Amniotic stem cell (primary cell): Measurements from ENCODE around the gene IKZF4.
"Not testable (repeated sequence)": the region's sequence is repeated elsewhere in the genome, so short reads cannot be mapped to it uniquely, and the experiment has no call there.

ENCODE experiments used
- DNase-seq: peaks from one replicate; lab custom pipeline; 2025; lab: John Stamatoyannopoulos, UW

IKZF4 gene

DNA sequence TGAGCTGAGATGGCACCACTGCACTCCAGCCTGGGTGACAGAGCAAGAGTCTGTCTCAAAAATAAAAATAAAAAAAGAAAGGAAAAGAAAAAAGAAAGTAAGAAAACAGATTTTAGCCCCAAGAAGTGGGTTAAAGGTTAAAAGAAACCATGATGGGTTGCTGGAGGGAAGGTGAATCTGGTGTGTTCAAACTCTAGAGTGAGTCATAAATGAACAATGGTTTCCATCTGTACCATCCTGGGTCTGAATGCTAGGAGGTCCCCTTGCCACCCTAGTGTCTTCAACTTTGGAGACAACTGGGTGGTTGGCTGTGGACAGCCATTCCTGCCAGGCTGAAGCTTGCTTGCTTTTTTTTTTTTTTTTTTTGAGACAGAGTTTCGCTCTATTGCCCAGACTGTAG is 19.3 kb downstream of the IKZF4 start:
- DNase-seq: no peak

DNA sequence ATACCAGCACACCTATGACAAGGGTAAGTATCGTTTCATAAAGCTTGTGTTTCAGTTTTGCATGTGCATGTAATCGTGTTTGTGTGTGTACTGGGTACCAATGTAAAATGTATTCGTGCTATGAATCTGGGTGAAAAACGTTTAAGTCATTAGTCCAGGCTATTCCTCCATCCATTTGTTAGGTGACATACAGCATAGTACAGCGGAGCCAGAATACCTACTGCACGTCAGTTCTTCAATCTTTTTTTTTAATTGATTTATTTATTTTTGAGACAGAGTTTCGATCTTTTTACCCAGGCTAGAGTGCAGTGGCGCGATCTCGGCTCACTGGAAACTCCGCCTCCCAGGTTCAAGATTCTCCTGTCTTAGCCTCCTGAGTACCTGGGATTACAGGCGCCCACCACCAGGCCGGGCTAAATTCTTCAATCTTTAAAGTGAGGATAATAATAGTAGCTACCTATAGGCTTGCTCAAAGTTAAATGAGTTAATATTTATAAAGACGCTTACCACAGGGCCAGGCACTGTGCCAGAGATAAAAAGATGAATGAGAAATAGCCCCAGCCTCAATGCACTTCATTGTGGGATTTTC is 20.2 kb downstream of the IKZF4 start:
- DNase-seq: no peak

DNA sequence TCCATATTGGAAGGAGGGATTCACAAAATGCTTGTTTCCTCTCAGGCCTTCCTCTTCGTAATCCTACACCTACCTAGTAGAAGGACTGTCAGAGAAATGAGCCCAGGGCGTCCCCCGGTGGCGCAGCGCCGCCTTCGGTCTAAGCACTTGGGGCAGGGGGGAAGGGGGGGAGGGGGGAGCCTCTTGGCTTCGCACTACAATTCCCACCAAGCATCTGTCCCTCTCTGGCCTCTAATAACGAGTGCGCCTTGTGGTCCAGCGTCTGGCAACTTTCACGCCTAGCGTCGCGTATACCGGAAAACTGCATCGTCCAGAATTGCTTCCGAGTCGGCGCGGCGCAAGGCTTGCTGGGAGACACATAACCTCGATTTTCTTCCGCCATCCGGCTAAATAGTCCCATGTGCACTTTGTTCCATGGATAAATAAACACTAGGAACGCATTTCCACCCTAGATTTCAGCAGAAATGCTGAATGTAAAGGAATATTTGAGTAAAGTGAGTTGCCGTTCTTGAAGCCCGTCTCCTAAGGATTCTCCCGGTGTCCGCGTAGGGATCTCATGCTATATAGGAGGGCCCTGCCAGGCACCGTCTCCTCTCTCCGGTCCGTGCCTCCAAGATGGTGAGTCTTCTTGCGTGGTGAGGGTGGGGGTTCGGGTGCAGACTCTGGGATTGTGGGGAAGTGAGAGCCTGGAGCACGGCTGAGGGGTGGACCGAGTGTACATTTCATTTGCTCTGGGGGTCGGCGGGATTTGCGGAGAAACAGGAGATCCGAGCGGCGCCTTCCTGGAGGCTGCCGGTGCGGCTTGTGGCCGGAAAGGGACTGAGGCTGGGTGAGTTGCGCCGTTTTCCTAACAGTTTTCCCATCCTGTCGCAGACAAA is 20.9 kb downstream of the IKZF4 start, which contains the start of gene RPS26:
Gene RPS26 (plus strand): TSS at position 367 of the 878 bp plus-strand sequence. CDS start 249 bp downstream, at position 616.
- peak; percentile 99 for DNase-seq

DNA sequence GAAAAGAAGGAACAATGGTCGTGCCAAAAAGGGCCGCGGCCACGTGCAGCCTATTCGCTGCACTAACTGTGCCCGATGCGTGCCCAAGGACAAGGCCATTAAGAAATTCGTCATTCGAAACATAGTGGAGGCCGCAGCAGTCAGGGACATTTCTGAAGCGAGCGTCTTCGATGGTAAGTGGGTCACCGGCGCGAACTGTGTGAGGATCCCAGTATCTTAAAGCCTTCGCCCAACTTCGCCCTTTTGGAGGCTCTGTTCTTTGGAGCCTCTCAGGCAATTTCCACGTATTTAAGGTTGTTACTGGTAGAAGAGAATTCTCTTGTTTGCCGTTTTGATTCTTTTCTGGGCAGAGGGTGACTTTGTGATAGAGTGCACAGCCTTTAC is 21.6 kb downstream of the IKZF4 start:
- not testable (repeated sequence) for DNase-seq

DNA sequence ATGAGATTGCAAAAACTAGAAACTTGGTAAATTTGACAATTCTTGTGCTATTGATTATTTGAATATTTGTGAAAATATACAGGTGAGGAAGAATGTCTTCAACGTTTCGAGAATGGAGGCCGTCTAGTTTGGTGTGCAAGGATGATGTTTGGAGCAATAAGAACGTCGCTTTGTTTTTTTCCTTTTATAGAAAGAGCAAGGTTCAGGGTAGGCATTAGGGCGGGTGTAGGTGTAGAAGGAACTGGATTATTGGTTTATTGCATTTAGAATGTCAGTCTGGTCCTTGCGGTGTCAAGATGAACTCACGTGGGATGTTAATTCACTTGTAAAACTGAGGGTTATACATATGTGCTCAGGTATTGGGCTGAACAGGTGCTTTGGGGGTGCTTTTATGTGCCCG is 22.0 kb downstream of the IKZF4 start:
- no peak for DNase-seq

DNA sequence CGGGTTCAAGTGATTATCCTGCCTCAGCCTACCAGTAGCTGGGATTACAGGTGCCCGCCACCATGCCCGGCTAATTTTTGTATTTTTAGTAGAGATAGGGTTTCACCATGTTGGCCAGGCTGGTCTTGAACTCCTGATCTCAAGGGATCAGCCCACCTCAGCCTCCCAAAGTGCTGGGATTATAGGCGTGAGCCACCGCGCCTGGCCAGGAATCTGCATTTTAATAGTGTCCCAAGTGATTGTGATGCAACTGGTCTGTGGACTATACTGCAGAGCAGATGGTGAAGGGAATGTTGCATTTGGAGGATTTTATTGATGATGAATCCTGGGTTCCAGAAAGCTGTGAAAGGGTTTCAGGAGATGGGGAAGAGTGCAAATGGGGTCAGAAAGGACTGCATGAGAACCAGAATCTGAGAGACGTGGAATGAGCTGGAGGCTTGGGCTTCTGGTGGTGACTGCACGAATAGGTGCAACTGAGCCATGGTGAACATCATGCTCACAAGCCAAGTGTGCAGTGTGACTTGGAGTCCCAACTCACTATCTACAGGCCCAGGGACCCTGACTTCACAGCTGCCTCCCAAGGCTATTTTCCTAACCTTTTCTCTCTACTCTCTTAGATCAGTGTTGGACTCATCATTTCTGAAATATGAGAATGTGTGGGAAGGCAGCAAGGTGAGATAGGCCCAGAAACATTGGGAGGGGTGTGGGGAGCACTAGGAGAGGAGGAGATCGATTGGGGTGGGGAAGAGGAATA is 25.4 kb downstream of the IKZF4 start:
- no peak for DNase-seq

DNA sequence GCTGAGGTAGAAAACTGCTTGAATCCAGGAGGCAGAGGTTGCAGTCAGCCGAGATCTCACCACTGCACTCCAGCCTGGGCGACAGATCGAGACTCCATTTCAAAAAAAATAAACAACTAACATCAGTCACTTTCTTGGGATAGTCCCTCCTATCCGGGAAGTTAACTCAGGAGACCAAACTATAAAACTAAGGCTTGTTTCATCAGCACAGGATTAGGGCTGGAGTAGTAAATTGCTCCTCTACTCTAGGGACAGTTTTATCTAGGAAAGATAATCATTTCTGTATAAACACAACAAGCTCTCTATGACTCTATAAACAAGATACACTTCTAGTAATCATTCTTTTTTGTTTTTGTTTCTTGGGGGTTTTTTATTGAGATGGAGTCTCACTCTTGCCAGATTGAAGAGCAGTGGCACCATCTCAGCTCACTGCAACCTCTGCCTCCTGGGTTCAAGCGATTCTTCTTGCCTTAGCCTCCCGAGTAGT is 32.6 kb downstream of the IKZF4 start:
- DNase-seq: no peak

DNA sequence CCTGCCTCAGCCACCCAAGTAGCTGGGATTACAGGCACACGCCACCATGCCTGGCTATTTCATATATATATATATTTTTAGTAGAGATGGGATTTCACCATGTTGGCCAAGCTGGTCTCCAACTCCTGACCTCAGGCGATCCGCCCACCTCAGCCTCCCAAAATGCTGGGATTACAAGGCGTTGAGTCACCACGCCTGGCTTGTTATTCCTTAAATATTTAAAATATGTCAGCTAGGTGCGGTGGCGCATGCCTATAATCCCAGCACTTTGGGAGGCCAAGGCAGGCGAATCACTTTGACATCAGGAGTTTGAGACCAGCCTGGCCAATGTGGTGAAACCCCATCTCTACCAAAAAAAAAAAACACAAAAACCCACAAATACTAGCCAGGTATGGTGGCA is 39.1 kb downstream of the IKZF4 start:
- DNase-seq: not testable (repeated sequence)

DNA sequence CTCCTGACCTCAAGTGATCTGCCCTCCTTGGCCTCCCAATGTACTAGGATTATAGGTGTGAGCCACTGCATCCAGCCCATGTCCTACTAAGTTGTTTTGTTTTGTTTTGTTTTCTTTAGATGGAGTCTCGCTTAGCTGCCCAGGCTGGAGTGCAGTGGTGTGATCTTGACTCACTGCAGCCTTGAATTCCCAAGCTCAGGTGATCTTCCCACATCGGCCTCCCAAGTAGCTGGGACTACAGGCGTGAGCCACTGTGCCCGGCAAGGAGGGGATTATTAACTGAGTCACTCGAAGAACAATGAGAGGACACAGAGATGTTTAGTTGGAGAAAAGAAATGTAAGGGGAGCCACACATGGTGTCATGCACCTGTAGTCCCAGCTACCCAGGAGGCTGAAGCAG is 41.1 kb downstream of the IKZF4 start:
- DNase-seq: no peak

DNA sequence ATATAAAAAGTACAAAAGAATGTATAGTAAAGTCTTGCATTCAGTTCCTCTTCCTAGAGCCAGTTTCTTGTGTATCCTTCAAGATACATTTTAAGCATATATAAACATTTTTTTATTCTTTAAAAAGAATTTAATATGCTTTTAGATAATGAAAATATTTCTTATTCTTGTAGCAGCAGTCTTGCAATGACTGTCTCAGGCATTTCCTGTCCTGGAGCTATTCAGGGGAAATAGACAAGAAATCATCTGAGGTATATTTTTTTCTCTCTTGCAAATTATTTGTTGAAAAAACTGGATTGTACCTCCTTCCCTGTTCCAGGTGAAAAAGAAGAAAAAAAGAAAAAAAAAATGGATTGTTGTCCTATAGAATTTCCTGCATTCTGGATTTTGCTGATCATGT is 42.2 kb downstream of the IKZF4 start:
- DNase-seq: no peak

DNA sequence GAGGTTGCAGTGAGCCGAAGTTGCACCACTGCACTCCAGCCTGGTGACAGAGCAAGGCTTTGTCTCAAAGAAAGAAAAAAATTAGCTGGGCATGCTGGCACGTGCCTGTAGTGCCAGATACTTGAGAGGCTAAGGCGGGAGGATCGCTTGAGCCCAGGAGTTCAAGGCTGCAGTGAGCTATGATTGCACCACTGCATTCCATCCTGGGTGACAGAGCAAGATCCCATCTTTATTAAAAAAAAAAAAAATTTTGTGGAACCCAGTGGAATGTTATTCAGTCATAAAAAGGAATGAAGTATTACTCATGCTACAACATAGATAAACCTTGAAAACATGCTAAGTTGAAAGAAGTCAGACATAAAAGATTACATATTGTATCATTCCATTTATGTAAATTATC is 50.8 kb downstream of the IKZF4 start:
- no peak for DNase-seq

DNA sequence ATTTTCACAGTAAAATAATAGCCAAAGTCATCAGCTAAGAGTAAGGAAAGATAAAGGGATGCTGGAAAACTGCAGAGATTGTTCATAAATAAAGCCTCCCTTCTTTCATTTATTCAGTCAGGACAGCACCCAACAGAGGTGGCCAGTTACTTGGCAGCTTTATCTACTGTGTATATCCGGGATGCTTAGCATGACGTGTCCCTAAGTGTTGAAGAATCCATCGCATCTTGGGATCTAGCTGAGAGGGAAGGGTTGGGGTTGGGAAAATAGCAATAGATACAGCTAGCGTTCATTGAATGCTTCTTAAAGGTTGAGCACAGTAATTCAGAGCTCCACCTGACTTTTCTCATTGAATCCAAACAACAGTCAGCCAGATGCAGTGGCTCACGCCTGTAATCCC is 53.6 kb downstream of the IKZF4 start:
- no peak for DNase-seq

DNA sequence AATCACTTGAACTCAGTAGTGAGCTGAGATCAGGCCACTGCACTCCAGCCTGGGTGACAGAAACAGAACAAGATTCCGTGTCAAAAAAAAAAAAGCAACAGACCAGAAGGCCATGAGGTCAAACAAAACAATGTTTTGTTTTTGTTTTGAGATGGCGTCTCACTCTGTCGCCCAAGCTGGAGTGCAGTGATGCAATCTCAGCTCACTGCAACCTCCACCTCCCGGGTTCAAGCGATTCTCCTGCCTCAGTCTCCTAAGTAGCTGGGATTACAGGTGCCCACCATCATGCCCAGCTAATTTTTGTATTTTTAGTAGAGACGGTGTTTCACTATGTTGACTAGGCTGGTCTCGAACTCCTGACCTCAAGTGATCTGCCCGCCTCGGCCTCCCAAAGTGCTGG is 57.1 kb downstream of the IKZF4 start:
- not testable (repeated sequence) for DNase-seq

DNA sequence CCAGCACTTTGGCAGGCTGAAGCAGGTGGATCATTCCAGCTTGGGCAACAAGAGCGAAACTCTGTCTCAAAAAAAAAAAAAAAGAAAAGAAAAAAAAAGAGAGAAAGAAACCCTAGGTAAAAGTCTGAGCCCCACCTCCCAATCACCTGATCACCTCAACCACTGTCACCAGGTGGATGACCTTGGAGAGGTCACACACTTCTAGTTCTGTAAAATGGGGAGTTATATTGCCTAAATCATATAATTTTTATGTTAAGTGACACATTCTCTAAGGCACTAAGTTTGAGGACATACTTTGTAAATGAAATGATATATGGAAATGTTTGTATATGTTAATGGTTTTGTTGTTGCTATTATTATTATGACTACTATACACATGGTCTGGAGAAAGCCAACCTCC is 57.6 kb downstream of the IKZF4 start:
- DNase-seq: no peak

DNA sequence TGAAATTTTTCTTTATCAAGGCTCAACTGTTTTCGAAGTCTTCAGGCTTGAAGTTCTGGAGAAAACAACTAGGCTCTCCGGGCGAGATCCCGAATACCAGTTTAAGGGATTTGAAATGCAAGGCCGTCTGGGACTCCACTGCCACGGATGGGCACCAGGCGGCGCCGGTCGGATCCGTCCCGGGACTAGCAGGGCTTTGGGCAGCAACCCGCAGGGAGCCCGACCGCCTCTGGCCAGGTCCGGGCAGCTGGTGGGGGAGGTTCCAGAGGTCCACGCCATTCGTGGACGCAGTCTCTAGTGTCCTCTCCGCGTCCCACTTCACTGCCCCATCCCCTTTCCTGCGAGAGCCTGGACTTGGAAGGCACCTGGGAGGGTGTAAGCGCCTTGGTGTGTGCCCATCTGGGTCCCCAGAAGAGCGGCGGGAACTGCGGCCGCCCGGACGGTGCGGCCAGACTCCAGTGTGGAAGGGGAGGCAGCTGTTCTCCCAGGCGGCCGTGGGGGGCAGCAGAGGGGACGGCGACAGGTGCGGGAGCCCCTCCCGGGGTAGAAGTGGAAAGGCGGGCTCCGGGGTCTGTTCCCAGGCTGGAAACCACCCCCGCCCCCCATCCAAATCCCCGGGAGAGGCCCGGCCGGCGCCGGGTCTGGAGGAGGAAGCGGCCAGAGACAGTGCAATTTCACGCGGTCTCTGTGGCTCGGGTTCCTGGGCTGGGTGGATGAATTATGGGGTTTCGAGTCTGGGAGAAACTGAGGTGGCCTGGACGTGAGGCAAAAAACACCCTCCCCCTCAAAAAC is 58.3 kb downstream of the IKZF4 start:
- peak; percentile 68 for DNase-seq

DNA sequence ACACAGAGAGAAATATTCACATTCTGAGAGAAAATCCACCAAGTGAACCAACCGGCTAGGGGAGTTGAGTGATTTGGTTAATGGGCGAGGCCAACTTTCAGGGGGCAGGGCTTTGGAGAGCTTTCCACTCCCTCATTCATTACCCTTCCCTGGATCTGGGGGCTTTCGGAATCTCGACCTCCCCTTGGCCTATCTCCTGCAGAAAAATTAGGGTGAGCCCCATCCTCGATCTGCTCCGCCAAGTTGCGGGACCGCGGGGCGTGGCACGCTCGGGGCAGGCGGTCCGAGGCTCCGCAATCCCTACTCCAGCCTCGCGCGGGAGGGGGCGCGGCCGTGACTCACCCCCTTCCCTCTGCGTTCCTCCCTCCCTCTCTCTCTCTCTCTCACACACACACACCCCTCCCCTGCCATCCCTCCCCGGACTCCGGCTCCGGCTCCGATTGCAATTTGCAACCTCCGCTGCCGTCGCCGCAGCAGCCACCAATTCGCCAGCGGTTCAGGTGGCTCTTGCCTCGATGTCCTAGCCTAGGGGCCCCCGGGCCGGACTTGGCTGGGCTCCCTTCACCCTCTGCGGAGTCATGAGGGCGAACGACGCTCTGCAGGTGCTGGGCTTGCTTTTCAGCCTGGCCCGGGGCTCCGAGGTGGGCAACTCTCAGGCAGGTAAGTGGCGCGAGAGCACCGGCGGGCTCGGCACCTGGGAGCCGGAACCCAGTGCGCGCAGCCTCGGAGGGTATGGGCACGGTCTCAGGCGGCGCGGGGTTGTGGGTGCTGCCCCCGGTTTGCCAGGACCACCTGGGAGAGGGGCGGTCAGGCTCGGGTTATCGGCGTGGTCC is 59.1 kb downstream of the IKZF4 start, which contains the start of gene ERBB3:
Gene ERBB3 (plus strand): TSS at position 443 of the 833 bp plus-strand sequence. CDS start 136 bp downstream, at position 579.
- DNase-seq: peak; percentile 80

DNA sequence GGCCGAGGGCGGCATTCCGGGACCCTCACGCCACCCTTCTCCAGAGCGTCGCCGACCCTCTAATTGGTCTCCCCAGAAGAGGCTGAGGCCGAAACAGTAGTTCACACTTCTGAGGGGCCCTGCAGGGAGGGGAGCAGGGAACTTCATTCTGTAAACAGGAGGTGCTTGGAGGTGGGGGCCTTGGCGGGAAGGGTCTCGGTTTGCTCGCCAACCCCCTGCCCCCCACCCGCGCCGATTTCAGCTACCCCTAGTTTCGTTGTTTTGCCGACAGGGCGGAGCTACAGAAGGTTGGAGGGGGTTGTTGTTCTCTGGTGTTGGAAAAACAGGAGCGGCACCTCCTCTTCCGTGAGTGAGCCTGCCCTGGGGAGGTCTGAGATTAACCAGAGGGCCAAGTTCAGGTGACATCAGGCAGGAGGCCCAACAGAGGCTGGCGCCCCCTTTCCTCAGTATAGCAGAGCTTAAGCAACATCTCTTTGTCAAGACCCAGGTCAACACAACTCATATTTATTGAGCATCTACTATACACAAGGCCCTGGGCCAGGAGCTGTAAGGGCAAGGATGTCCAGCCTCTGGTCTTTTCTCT is 59.8 kb downstream of the IKZF4 start:
- no peak for DNase-seq

DNA sequence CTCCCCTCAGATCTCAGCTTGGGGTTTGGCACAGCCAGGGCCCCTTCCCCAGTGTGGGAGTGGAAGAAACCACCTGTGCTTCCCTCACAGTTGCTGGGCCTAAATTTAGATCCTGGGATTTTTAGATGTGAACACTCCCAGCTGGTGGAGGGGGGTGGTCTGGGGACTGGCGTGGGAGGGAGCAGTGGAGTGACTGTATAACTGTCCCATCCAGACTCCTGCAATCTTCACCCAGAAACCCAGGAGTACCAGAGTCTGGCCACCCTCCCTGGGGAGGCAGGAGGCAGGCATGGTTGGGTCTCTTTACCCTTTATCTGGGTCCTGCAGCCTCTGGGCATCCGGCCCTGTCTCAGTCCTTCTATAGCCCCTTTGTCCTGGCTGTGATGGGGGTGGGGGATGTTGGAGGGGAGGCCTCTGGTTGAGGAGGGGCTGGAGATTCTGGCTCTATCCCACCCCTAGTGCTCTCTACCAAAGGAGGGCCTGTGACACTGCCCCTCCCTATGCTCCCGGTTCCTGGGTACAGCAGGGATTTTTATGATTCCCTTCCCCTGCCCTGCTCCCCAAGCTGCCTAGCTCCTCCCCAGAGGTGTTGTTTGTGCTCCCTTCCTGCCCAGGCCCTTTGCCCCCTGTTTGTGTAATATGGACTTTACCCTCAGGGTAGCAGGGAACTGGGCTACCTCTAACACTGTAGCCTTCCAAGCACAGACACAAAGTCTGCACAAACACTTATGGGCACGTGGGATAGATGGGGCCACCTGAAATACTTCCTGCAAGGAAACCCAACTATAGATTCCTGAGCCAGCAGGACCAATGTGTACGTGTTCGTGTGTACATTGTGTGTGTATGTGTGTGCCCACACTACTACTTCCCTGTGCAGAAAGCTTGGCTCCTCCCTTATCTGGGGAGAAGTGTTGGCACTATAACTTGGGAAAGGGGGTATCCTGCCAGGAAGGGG is 60.8 kb downstream of the IKZF4 start:
- no peak for DNase-seq

DNA sequence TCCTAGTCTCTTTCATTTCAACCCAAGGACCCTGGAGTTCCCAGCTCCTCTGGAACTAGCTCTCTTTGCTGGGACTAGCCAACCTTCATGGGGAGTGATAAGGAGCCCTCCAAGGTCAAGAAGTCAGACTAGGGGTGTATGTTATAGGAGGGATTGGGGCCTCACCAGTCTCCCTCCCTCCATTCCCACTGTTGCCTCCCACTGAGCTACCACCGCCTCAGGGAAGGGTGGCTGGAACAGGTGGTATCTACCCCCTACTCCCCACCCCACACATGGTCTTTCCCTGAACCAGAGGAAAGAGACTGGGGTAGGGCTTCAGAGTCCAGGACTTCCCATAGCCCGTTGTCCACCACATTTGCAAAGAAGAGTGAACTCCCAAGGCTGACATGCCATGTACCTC is 61.5 kb downstream of the IKZF4 start:
- no peak for DNase-seq
